ENCODE data around the gene IGSF3.
"Not testable (repeated sequence)": the region's sequence is repeated elsewhere in the genome, so short reads cannot be mapped to it uniquely, and the experiment has no call there.

IGSF3 gene

DNA sequence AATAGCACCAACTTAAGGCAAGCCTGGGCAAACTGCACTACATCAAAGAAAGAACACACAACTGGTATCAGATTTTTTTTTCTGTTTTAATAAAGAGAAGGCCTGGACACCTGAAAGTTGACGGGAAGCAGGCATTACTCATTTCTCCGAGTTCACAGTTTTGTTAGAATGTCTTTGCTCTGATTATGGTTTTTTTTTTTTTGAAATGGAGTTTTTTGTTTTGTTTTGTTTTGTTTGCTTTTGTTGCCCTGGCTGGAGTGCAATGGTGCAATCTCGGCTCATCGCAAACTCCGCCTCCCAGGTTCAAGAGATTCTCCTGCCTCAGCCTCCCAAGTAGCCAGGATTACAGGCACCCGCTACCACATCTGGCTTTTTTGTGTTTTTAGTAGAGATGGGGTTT is 9.7 kb downstream of the IGSF3 start:
- not testable (repeated sequence) for DNase-seq

DNA sequence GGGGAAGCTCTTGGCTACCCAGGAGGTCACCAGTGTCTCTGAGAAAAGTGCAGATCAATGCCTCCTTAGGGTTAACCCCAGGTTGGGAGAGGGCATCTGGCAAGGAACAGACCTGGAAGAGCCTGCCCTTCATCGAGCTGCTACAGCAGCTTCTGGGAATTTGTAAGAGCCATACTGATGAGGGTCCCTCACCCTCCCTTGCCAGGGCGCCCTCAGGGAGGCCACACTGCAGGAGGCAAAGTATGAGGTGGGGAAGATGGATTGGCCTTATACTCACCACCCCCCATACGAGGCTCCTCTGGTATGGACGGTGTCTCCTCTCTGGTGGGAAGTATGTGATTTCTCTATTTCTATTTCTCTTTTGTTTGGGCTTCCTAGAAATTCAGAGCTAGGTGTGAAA is 13.2 kb downstream of the IGSF3 start:
- DNase-seq: no peak

DNA sequence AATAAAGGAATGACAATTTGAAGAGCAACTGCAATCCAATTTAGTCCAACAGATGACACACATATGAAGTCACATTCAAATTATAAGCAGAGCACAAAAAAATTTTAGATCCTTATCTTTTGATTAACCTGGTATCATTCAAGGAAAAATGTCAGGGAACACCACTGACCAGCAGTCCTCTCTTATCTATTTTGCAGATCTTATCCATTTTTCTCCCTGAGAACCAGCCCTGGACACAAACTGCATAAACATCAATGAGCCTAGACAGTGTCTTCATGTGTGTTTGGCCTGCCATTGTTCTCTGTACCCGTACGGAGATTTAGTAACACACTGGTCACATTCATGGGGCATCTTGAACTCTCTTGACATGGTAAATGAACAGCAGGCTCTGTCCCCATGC is 14.9 kb downstream of the IGSF3 start:
- DNase-seq: not testable (repeated sequence)

DNA sequence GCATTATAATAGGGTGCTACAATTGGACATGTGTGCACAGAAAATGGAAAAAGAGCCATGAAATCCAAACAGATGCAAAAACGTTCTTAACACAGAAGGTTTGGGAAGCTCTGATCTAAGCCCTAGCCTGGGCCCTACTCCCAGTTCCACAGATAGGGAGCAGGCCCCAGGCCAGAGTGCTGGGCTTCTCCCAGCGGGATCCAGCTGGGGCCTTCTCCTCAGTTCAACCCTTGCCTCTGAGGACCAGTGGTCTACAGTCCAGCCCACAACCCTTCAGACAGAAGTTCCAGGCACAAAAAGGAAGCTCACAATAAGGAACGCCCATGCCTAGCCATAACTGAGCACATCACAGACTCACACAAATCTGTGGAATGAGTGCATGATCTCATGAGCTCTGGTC is 16.8 kb downstream of the IGSF3 start:
- not testable (repeated sequence) for DNase-seq

DNA sequence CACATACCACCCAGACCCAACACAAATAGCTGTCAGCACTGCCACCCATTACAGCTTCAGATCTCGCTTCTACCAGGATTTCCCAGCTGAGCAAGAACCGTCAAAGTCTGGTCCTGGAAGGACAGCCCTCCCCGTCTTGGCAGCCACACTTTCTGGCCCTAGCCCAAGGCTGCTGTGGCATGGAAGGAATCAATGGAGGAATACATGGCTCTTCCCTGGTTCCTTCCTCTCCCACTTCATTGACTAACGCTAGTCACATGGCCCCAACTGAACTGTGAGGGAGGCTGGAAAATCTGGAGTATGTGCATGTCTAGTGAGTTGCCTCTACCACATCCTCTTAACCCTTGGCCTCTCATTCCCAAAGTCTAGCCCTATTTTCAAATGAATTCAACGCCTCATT is 18.5 kb downstream of the IGSF3 start:
- not testable (repeated sequence) for DNase-seq

DNA sequence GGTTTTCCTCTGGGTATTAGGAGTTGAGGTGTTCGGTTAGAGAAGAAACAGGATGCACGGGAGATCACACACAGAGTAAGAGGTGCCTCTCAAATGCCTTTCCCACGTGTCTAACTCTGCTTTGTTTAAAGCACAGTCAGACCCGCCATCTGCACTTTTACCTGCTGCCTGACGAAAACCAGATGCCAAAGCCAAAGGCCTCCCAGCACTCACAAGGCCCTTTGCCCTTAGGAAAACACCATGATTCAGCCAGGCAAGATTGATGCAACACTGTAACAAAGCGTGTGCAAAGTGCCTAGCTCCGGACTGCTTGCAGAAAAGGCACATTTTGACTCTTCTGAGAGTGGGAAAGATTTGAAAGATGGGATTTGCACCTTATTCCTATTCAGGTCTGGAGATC is 19.2 kb downstream of the IGSF3 start:
- DNase-seq: not testable (repeated sequence)

DNA sequence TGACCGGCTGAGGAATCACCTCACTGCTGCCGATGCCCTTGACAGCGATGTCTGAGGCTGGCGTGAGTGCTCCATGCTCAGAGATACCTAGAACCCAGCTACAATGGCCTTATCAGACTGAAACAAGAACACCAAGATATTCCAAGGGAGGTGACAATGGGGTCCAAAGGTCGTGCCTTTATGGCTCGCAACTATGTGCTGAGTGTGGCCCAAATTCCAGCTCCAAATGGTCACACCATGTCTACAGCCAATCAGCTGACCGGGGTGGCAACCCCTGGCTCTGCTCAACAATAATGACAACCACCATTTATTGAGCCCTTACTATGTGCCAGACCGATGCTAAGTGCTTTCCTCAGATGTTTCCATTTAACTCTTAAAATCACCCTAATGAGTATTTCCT is 20.3 kb downstream of the IGSF3 start:
- not testable (repeated sequence) for DNase-seq

DNA sequence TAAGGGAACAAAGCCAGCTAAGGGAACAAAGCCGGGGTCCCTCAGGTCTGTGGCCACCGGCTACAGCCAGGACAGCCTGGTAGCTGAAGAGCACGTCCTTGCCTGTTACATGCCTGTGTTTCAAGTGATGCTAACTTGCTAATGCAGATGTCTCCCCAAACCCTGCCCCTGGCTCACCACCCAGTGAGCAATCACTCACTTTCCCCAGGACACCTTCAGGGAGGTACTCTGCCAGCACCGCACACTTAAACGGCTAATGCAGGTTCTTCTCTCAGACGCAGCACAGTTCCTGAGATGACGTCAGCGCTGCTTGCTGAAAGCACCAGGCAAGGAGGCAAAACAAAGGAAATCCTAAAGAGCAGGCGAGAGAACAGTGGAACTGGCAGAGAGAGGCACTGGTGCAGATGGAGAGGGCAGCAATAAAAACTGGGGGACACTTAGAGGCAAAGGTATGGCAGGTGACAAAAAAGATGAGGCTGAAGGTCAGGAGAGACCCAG is 20.8 kb downstream of the IGSF3 start:
- DNase-seq: not testable (repeated sequence)

DNA sequence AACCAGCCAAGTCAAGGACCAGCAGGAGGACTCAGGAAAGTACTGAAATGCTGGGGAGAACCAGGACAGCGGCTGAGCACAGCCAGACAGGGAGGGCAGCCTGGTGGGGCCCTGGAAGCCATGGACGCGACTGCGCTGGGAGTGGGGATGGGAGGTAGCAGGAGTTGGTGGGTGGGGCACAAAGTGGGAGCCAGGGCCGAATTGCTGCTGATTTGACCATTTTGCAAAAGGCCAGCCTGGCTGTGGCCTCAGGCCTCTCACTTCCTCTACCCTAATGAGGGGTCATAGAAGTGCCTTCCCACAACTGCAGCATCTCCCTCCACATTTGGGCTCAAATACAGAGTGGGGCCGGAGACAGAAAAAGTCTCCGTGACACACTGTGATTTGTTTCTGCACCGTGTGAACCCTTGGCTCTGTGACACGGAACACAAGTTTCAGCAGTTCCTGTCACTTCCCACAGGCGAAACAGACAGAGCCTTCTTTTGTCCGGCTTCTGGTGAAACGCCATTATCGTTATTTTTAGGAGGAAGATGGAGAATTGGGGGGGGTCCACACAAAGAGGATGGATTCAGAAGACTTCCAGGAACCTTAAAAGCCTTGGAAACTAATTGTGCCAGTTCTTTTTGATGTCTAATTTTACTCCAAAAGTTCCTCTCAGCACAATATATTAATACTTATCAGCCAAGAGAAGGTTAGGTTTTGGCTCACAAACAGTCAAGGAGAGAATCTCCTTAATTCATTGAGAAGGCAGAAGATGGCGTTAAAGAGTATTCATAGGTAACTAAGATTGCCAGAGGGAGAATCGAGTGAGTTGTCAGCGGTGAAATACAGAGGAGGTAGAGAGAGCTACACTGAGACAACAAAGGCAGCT is 21.5 kb downstream of the IGSF3 start:
- not testable (repeated sequence) for DNase-seq

DNA sequence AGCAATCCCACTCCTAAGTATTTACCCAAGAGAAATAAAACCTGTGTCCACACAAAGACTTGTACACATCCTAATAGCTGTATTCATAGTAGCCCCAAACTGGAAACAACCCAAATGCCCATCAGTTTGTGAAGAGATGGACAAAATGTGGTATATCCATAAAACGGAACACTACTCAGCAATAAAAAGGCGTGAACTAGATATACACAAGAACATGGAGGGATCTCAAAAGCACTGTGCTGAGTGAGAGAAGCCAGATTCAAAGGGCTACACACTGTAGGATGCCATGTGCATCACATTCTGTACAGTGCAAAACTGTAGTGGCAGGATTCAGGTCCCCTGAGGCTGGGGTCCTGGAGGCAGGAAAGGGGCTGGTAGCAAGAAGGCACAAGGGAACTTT is 22.5 kb downstream of the IGSF3 start:
- not testable (repeated sequence) for DNase-seq

DNA sequence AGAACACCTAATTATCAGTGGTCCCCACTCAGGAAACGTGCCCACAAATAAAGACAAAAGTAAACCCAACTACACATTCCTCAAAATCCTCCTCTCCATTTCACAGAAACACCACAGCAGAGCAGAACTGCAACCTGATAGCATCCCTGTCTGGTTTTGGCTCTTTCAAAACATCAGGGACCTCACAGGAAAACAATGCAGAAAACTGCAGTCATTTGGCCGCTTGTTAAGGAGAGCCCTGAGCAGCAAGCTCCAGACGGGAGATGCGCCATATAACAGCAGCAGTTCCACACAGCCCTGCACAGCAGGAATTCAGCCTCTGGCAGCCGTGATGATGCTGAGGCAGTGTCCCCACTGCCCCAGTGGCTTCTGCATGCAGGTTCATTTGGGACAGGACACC is 23.4 kb downstream of the IGSF3 start:
- DNase-seq: not testable (repeated sequence)

DNA sequence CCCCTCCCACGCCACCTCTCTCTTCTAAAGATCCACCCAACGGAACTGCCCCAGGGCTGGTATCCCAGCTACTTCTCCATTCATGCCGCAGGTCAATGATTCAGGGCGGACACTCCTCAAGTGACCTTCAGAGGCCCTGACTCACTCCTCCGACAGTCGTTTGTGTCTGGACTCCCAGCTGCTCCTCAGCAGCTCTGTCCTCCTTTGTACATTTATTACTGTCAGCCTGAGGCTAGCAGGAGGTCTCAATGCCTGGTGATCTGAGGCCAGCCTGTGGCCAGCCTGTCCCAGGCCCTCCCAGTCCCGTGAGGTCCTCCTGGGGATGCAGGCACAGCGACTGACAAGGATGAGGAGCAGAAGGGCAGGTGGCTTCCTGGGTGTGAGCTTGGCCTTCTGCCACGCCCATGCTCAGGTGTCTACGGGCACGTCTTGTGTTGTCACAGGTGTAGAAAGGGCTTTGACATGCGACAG is 24.2 kb downstream of the IGSF3 start:
- not testable (repeated sequence) for DNase-seq

DNA sequence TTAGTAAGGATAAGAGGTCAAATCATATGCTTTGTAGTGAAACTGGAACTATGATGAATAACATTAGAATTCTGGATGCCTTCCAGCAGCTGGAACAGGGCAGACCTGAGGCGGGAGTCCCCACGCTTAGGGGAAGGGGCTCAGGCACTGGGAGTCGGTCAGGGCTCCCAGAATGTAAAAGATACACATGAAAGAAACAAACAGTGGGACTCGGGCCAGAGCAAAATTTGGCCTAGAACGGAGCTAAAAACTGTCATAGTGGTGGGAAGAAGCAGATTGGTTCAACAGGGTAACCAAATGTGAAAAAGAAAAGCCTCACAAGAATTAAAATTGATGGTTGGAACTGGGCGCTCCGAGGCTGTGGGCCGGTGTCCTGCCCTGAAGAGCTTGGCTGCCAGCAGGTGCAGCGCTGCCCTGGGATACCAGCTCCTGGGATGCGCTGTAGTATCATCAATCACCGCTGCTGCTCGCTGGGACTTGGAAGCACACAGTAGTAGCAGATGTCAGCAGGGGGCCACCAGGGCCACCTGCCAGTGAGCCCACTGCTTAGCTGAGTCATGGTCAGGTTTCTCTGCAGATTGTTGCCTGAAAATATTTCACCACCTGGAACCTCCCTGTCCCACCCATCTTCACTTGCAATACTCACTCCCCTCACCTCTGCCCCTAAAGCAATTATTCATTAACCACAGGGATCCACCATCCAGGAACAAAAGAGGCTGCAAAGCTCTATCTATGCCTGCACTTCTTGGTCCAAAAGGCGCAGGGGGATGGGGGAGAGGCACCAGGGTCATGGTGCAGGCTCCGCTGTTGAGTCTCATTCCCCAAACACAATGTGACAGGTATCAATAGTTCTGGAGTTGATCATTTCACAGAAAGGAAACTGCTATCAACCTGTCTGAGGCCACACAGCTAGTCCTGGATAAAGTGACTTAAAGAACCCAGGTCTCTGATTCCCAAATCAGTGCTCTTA is 24.9 kb downstream of the IGSF3 start:
- not testable (repeated sequence) for DNase-seq

DNA sequence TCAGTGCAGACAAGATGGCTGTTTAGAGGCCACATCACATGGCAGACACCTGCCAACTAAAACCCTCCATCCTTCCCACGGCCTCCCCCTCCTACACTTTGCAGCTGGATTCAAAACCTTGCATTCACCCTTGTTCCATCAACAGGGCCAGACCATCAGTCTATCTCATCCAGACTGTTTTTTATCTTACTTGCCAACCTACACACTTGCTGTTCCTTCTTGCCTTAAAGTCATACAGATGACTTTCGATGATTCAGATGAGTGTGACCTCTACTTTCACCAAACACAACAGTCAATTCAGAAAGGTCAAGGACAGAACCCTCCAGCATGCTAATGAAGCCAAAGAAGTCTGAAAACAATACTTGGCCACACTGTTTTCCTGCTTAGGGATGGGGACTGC is 29.9 kb downstream of the IGSF3 start:
- not testable (repeated sequence) for DNase-seq

DNA sequence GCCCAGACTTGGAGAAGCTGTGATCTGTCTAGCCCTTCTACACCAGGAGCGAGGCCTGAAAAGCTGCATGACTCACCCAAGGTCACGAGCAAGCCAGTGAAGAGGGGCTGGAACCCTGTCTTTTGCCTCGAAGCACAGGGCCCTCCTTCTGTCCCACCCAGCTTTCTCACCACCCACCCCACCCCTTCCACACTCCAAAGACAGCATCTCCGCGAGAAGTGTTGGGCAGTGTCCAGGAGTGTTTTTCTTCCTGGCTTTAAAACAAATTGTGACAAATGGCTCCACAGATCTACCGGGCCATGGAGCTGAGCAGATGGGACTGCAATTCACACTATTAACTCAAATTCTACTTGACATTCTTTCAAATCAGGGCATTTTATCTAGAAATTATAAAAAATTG is 30.9 kb downstream of the IGSF3 start:
- not testable (repeated sequence) for DNase-seq

DNA sequence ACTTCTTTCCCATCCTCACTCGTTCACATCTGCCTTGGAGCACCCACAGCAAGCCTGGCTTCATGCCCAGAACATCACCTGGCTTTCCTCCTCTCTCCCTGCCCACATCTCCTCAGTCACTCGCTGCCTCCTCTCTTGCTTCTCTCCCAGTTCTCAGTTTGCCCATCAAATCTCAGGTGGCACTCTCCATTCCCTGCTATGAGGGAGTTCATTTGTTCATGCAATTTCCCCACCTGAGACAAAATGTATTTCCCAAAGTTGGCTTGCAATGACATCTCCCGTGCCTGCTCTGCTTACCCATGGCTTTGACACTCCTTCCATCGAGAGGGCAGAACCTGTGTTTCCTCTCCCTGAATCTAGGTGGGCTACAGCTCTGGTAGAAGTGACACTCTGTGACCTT is 33.1 kb downstream of the IGSF3 start:
- DNase-seq: not testable (repeated sequence)

DNA sequence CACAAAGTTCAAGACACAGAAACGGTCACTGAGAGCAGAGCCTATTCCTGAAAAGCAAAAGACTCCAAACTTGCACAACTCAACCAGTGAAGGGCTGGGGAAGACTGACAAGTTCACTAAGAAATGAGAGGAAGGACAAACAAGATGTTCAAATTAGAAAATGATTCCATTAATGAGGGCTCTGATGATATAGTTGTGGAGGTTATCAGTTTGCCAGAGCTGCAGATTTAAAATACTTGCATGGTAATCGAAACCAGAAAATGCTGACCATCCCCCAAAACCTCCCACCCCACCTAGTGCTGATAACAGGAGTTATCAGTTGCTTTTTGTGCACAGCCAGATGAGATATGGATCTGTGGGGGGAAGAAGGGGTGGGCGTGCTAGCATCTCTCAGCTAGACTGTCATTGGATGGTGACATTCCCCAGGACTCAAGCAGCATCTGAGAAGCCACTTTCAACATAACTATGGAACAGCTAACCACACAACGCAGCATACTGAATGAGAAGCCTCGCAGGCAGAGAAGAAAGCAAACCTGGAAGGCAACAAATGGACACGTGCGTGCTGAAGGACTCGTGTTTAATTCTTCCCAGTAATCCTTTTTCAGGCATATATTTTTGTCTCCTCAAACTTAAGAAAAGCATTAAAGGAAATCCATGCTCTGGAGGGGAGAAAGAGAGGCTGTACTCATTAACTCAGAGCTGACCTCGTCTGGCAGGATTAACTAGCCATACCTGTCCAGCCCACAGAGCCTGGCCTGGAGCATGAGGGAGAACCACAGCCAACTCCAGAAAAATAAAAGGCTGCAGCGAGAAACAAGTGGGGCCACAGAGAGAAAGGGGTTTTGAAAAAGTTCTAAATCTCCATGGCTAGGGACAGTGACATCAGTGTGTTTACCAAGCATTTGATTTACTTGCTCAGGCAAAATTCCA is 35.3 kb downstream of the IGSF3 start:
- not testable (repeated sequence) for DNase-seq

DNA sequence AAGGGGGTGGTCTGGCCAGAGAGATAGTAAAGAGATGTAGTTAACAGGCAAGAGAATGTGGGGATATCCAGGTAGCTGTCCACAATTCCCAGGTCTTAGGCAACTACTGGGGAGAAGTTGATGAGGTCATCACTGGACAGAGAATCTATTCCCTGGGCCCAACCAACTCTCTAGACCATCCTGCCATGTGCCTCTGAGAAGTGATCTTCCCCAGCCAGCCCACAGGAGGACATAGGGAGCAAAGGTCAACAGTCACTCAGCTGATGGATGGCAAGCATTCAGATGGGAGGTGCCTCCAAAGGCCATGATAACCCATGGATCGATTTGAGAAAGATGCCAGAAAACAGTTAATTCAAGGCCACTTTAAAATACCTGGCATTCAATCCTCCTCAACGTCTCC is 36.0 kb downstream of the IGSF3 start:
- not testable (repeated sequence) for DNase-seq

DNA sequence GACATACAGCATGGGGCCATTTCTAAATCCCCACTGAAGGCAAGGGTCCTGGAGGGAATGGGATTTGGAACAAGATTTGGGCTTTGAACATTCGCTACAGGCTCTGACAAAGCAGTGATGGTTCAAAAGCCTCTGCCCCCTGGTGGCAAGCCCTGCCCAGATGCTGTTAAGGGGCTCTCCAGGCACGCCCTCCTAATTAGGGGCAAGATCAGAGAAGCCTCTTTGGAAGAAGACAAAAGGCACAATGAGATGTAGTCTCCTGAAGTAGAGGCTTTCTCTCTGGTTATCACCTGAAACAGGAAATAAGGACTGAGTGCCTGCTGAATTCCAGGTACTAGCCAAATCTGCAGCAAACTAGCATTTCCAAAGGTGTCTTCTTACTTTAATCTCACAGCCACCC is 37.5 kb downstream of the IGSF3 start:
- DNase-seq: not testable (repeated sequence)

DNA sequence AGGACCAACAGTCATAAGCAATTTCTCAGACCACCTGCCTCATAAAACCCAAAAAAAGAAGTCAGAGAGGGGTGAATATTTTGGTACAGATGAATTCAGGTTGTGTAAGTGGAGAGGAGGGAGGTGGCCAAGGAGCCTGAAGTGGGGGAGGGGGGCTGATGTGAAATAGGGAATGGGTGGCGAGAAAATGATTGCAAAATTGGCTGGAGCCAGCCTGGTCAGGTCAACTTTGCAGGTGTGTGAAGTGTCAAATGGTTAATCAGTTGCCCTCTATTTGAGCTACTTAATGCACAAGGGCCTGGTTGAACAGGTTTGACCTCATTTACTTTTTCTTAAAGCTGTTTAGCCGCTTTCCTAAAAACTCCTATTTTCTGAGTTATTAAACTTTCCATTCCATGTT is 38.1 kb downstream of the IGSF3 start:
- not testable (repeated sequence) for DNase-seq

DNA sequence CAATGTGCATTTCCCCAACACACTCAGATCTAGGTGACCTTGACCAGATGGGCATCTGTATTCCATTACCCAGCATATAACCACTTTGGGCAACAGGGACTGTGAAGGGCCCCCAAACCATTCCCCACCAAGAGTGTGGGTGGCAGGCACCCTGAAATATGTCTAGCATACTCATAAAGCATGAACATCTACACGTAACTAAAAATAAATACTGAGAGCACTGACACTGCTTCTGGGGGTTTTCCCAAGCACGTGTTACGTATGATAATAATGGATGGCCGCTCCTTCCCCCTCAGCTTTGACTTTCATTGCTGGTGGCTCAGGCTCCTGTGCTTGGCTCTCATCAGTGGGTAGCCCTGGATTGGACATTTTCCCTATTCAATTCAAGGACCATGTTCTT is 39.1 kb downstream of the IGSF3 start:
- DNase-seq: no peak

DNA sequence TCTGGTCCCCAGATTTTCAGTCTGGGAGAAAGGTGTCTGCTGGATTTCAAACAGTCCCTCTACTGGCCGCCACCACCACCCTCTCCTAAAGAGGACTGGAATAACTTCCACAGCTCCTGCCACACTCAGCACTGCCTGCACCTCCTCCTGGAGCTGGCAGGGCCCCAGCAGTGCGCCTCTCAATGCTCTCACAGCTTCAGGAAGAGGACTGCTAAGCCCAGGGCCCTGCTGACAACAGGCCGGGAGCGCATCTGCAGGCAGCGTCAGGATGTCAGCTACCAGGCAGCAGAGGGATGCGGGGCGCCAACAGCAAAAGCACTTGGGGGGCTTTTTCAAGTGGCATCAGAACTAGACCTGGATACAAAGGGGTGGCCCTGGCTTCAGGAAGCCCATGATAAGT is 40.2 kb downstream of the IGSF3 start:
- not testable (repeated sequence) for DNase-seq

All from NCI-H226 (cell line).